Neural progenitor cell (in vitro differentiated cells): ENCODE data around the gene BAX. TPM values are rescaled to one million over a fixed set of nuclear protein-coding genes. Genes with fewer than 3 reads are reported as not detected.

ENCODE experiments used
- DNase-seq: peaks from one replicate; pipeline ENCODE4 v3.0.0-alpha.2; 2016; ENCODE audit warnings: low spot score
- H2AFZ ChIP-seq: fragments of 200-600 bp; sonication (generic); replicated peaks from 2 replicates; pipeline ENCODE4 v1.6.1; 2016; ENCODE audit warnings: antibody characterized with exemption
- H3F3A ChIP-seq: fragments of 200-600 bp; sonication (generic); 2 replicates; pipeline ENCODE4 v1.6.1; 2016; ENCODE audit warnings: antibody characterized with exemption, low read depth
- H3K27ac ChIP-seq: fragments of 200-600 bp; sonication (generic); 2 replicates; pipeline ENCODE4 v1.5.1; 2016; ENCODE audit warnings: mild to moderate bottlenecking
- H3K27me3 ChIP-seq: fragments of 200-600 bp; sonication (generic); 2 replicates; pipeline ENCODE4 v1.6.1; 2016; ENCODE audit warnings: mild to moderate bottlenecking, moderate library complexity
- H3K36me3 ChIP-seq: fragments of 200-600 bp; sonication (generic); 2 replicates; pipeline ENCODE4 v1.5.1; 2016
- H3K4me1 ChIP-seq: fragments of 200-600 bp; sonication (generic); 2 replicates; pipeline ENCODE4 v1.6.1; 2016; ENCODE audit warnings: mixed run types
- H3K4me2 ChIP-seq: fragments of 200-600 bp; sonication (generic); 2 replicates; pipeline ENCODE4 v1.6.1; 2016
- H3K4me3 ChIP-seq: fragments of 200-600 bp; sonication (generic); 2 replicates; pipeline ENCODE4 v1.5.1; 2016
- H3K79me2 ChIP-seq: fragments of 200-600 bp; sonication (generic); 2 replicates; pipeline ENCODE4 v1.6.1; 2016; ENCODE audit warnings: low read depth
- H3K9ac ChIP-seq: fragments of 200-600 bp; sonication (generic); 2 replicates; pipeline ENCODE4 v1.6.1; 2016
- H3K9me3 ChIP-seq: fragments of 200-600 bp; sonication (generic); 2 replicates; pipeline ENCODE4 v1.5.1; 2016; ENCODE audit warnings: low read depth
- H4K20me1 ChIP-seq: fragments of 200-600 bp; sonication (generic); 2 replicates; pipeline ENCODE4 v1.6.1; 2016; ENCODE audit warnings: low read depth
- H3K27ac Mint-ChIP-seq: 3 replicates; pipeline ENCODE4 v1.8.0; 2021; ENCODE audit warnings: mixed read lengths
- H3K27me3 Mint-ChIP-seq: 2 replicates; pipeline ENCODE4 v1.8.0; 2022; ENCODE audit warnings: low read depth, mild to moderate bottlenecking, inconsistent platforms, moderate library complexity, mixed read lengths; ENCODE audit not compliant: insufficient read depth
- H3K36me3 Mint-ChIP-seq: 3 replicates; pipeline ENCODE4 v1.8.0; 2021; ENCODE audit warnings: mixed read lengths
- H3K4me1 Mint-ChIP-seq: 3 replicates; pipeline ENCODE4 v1.8.0; 2021; ENCODE audit warnings: mixed read lengths
- H3K4me3 Mint-ChIP-seq: 3 replicates; pipeline ENCODE4 v1.8.0; 2021; ENCODE audit warnings: mild to moderate bottlenecking, moderate library complexity, mixed read lengths
- H3K9me3 Mint-ChIP-seq: 3 replicates; pipeline ENCODE4 v1.8.0; 2020; ENCODE audit warnings: mixed read lengths
- CTCF ChIP-seq: fragments of 200-600 bp; sonication (generic); IDR thresholded peaks from 2 replicates; pipeline ENCODE4 v1.5.1; 2017; ENCODE audit warnings: antibody characterized with exemption, mild to moderate bottlenecking
- EZH2 ChIP-seq: fragments of 200-600 bp; sonication (generic); IDR thresholded peaks from 2 replicates; pipeline ENCODE4 v1.6.1; 2017; ENCODE audit warnings: antibody characterized with exemption, mild to moderate bottlenecking, moderate library complexity
- EZH2phosphoT487 ChIP-seq: fragments of 200-600 bp; sonication (generic); IDR thresholded peaks from 2 replicates; pipeline ENCODE4 v1.6.1; 2017; ENCODE audit warnings: antibody characterized with exemption
- total RNA-seq: library from RNA; depleted of rRNA; stranded (reverse); fragments of >200 nt; gene quantifications from 2 replicates; pipeline ENCODE4 v1.2.3, GENCODE V29; 2015; ENCODE audit warnings: low replicate concordance

Gene BAX
- total RNA-seq, 1 donor from 2014 or later = 35.8 TPM

- H3K27me3 Mint-ChIP-seq = peaks cover 4% of the 10 kb centered on the region
- peaks cover 20% of the 10 kb centered on the region for H4K20me1 ChIP-seq
- H3K4me1 ChIP-seq = peaks cover 16% of the 10 kb centered on the region
- no peaks in the 10 kb centered on the region for H3K27me3 ChIP-seq
- peak overlapping the region; percentile 92 for H3K4me2 ChIP-seq
- peak overlapping the region; percentile 91 for H3K4me3 ChIP-seq
- no peaks in the 10 kb centered on the region for H3K9me3 ChIP-seq
- peaks cover 17% of the 10 kb centered on the region for H3F3A ChIP-seq
- peak overlapping the region; percentile 71 for H3K9ac ChIP-seq
- H3K36me3 Mint-ChIP-seq = peaks cover 15% of the 10 kb centered on the region
- peak overlapping the region; percentile 54 for H3K27ac ChIP-seq
- peaks cover 28% of the 10 kb centered on the region for H3K4me1 Mint-ChIP-seq
- TF ChIP-seq EZH2phosphoT487 (no peak), CTCF (no peak), EZH2 (no peak)
- H3K4me3 Mint-ChIP-seq = peak overlapping the region; percentile 100
- H3K79me2 ChIP-seq = peaks cover 62% of the 10 kb centered on the region
- peak; percentile 69 for DNase-seq
- no peaks in the 10 kb centered on the region for H3K36me3 ChIP-seq
- peak overlapping the region; percentile 88 for H3K27ac Mint-ChIP-seq
- no peak overlapping the region for H2AFZ ChIP-seq
- H3K9me3 Mint-ChIP-seq = no peaks in the 10 kb centered on the region
Observed at GRCh38 chr19:48991873-48992580, 37.4 kb downstream of the BAX start.

GRCh38 chr19:48992581-48993174, 38.0 kb downstream of the BAX start:
- Histone ChIP-seq H2AFZ (peak overlapping the region; percentile 40), H3K9me3 (no peaks in the 10 kb centered on the region), H3K36me3 (no peaks in the 10 kb centered on the region), H3K4me1 (peaks cover 16% of the 10 kb centered on the region), H3K27me3 (no peaks in the 10 kb centered on the region), H3K9ac (peak overlapping the region; percentile 71), H4K20me1 (peaks cover 21% of the 10 kb centered on the region), H3K79me2 (peaks cover 69% of the 10 kb centered on the region), H3K4me2 (peak overlapping the region; percentile 92), H3F3A (peaks cover 17% of the 10 kb centered on the region), H3K27ac (peak overlapping the region; percentile 54), H3K4me3 (peak overlapping the region; percentile 91)
- Mint-ChIP-seq H3K9me3 (no peaks in the 10 kb centered on the region), H3K27ac (peak overlapping the region; percentile 88), H3K36me3 (peaks cover 11% of the 10 kb centered on the region), H3K27me3 (peaks cover 4% of the 10 kb centered on the region), H3K4me1 (peaks cover 26% of the 10 kb centered on the region), H3K4me3 (peak overlapping the region; percentile 100)
- no peak for TF ChIP-seq EZH2
- TF ChIP-seq CTCF = no peak
- TF ChIP-seq EZH2phosphoT487 = no peak
- DNase-seq = no peak

GRCh38 chr19:48993175-48994034, 38.7 kb downstream of the BAX start, which contains the start of the genes GYS1 and RUVBL2:
TSS of gene GYS1 (minus strand) at chr19:48993309. CDS start at chr19:48993112, 197 bp downstream.
TSS of gene RUVBL2 (plus strand) at chr19:48993887. CDS start at chr19:48993912, 25 bp downstream.
- Histone ChIP-seq H3K4me3 (peak within 1 kb of the TSS; percentile 91), H3K27ac (peak within 1 kb of the TSS; percentile 54), H3K79me2 (peaks cover 76% of the 10 kb centered on the region), H3K36me3 (no peaks in the 10 kb centered on the region), H2AFZ (peak within 1 kb of the TSS; percentile 53), H4K20me1 (peaks cover 29% of the 10 kb centered on the region), H3K4me1 (peaks cover 16% of the 10 kb centered on the region), H3K9ac (peak within 1 kb of the TSS; percentile 80), H3K4me2 (peak within 1 kb of the TSS; percentile 99), H3K27me3 (no peaks in the 10 kb centered on the region), H3K9me3 (no peaks in the 10 kb centered on the region), H3F3A (peaks cover 17% of the 10 kb centered on the region)
- Mint-ChIP-seq H3K4me3 (peak within 1 kb of the TSS; percentile 100), H3K27ac (peak within 1 kb of the TSS; percentile 96), H3K27me3 (peaks cover 4% of the 10 kb centered on the region), H3K9me3 (no peaks in the 10 kb centered on the region), H3K4me1 (peaks cover 22% of the 10 kb centered on the region), H3K36me3 (peaks cover 9% of the 10 kb centered on the region)
- DNase-seq = peak; percentile 100
- TF ChIP-seq EZH2phosphoT487 (no peak), CTCF (peak; percentile 91), EZH2 (no peak)
